Measurements from ENCODE around the gene ZAR1.

DNA sequence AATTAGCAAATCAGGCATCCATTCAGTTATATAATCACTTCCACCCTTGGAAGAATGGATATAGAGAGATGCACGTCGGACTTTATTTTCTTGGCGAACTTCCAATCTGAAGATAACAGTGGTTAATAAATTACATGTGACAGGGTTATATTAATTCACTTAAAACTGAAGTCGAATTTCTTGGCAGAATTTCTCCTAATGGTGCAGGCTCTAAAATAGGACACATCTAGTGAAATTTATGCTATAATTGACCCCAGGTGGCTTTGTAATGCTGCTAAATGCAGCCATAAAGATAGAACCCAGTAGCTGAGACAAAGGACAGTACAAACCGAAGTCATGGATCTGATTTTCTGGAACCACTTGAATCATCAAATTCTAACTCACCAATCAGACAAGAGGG, 27.7 kb upstream of the ZAR1 start:
- TF ChIP-seq EZH2 (IDR thresholded peaks at IDR 0.05; ENCODE audit: insufficient read depth, poor library complexity, severe bottlenecking) (no peak), EZH2phosphoT487 (IDR thresholded peaks at IDR 0.05; ENCODE audit: insufficient read depth, low read depth) (no peak)
